Measurements from ENCODE around the gene NT5DC1. TPM values are rescaled to one million over a fixed set of nuclear protein-coding genes. Genes with fewer than 3 reads are reported as not detected.
"Not testable (repeated sequence)": the region's sequence is repeated elsewhere in the genome, so short reads cannot be mapped to it uniquely, and the experiment has no call there.

The NT5DC1 gene
- total RNA-seq, 1 donor from 2014 or later: 44.1 TPM

GRCh38 chr6:116073765-116074440 lies 26.8 kb upstream of the NT5DC1 start:
- H3K4me3 Mint-ChIP-seq (ENCODE audit: low read depth): no peak overlapping the region
- DNase-seq (ENCODE audit: low spot score): no peak
- H3K36me3 Mint-ChIP-seq (ENCODE audit: low read depth): no peaks in the 10 kb centered on the region
- H3K9me3 Mint-ChIP-seq: no peaks in the 10 kb centered on the region
- H3K4me1 Mint-ChIP-seq (ENCODE audit: low read depth): peaks cover 8% of the 10 kb centered on the region
- intact Hi-C loops (cut with micrococcal nuclease): no loop called here
- H3K27me3 Mint-ChIP-seq (ENCODE audit: low read depth): peaks cover 24% of the 10 kb centered on the region
- H3K27ac Mint-ChIP-seq: no peak overlapping the region

GRCh38 chr6:116074732-116075390 lies 25.8 kb upstream of the NT5DC1 start:
- intact Hi-C loops (cut with micrococcal nuclease): no loop called here
- Mint-ChIP-seq H3K36me3 (ENCODE audit: low read depth) (no peaks in the 10 kb centered on the region), H3K27ac (no peak overlapping the region), H3K27me3 (ENCODE audit: low read depth) (peaks cover 27% of the 10 kb centered on the region), H3K4me1 (ENCODE audit: low read depth) (peaks cover 8% of the 10 kb centered on the region), H3K9me3 (no peaks in the 10 kb centered on the region), H3K4me3 (ENCODE audit: low read depth) (no peak overlapping the region)
- no peak for DNase-seq (ENCODE audit: low spot score)

GRCh38 chr6:116078522-116078921 lies 22.1 kb upstream of the NT5DC1 start:
- intact Hi-C loops (cut with micrococcal nuclease): no loop called here
- H3K4me3 Mint-ChIP-seq (ENCODE audit: low read depth): no peak overlapping the region
- peaks cover 43% of the 10 kb centered on the region for H3K27me3 Mint-ChIP-seq (ENCODE audit: low read depth)
- no peak overlapping the region for H3K27ac Mint-ChIP-seq
- H3K9me3 Mint-ChIP-seq: no peaks in the 10 kb centered on the region
- peaks cover 5% of the 10 kb centered on the region for H3K4me1 Mint-ChIP-seq (ENCODE audit: low read depth)
- no peak for DNase-seq (ENCODE audit: low spot score)
- H3K36me3 Mint-ChIP-seq (ENCODE audit: low read depth): no peaks in the 10 kb centered on the region

GRCh38 chr6:116078945-116079344 lies 21.7 kb upstream of the NT5DC1 start:
- H3K9me3 Mint-ChIP-seq: no peaks in the 10 kb centered on the region
- intact Hi-C loops (cut with micrococcal nuclease): no loop called here

GRCh38 chr6:116083052-116083451 lies 17.6 kb upstream of the NT5DC1 start:
- H3K4me3 Mint-ChIP-seq (ENCODE audit: low read depth): no peak overlapping the region
- no peaks in the 10 kb centered on the region for H3K9me3 Mint-ChIP-seq
- DNase-seq (ENCODE audit: low spot score): no peak
- H3K27ac Mint-ChIP-seq: no peak overlapping the region
- H3K36me3 Mint-ChIP-seq (ENCODE audit: low read depth): no peaks in the 10 kb centered on the region
- peaks cover 17% of the 10 kb centered on the region for H3K4me1 Mint-ChIP-seq (ENCODE audit: low read depth)
- peaks cover 32% of the 10 kb centered on the region for H3K27me3 Mint-ChIP-seq (ENCODE audit: low read depth)
- intact Hi-C loops (cut with micrococcal nuclease): no loop called here

More at GRCh38 chr6:116078945-116079344, 21.7 kb upstream of the NT5DC1 start:
- H3K36me3 Mint-ChIP-seq (ENCODE audit: low read depth): no peaks in the 10 kb centered on the region
- H3K27me3 Mint-ChIP-seq (ENCODE audit: low read depth): peaks cover 43% of the 10 kb centered on the region
- peaks cover 3% of the 10 kb centered on the region for H3K4me1 Mint-ChIP-seq (ENCODE audit: low read depth)
- no peak for DNase-seq (ENCODE audit: low spot score)
- no peak overlapping the region for H3K27ac Mint-ChIP-seq
- H3K4me3 Mint-ChIP-seq (ENCODE audit: low read depth): no peak overlapping the region

GRCh38 chr6:116084284-116084683 lies 16.4 kb upstream of the NT5DC1 start:
- DNase-seq (ENCODE audit: low spot score): no peak
- peaks cover 22% of the 10 kb centered on the region for H3K27me3 Mint-ChIP-seq (ENCODE audit: low read depth)
- H3K4me3 Mint-ChIP-seq (ENCODE audit: low read depth): no peak overlapping the region
- no peaks in the 10 kb centered on the region for H3K9me3 Mint-ChIP-seq
- peaks cover 24% of the 10 kb centered on the region for H3K4me1 Mint-ChIP-seq (ENCODE audit: low read depth)
- intact Hi-C loops (cut with micrococcal nuclease): no loop called here
- H3K27ac Mint-ChIP-seq: no peak overlapping the region
- no peaks in the 10 kb centered on the region for H3K36me3 Mint-ChIP-seq (ENCODE audit: low read depth)

- intact Hi-C loops (cut with micrococcal nuclease): no loop called here
- Mint-ChIP-seq H3K36me3 (ENCODE audit: low read depth) (no peaks in the 10 kb centered on the region), H3K4me1 (ENCODE audit: low read depth) (peaks cover 45% of the 10 kb centered on the region)
Observed at GRCh38 chr6:116087437-116088027, 13.1 kb upstream of the NT5DC1 start.

GRCh38 chr6:116088946-116089345 lies 11.7 kb upstream of the NT5DC1 start:
- no peaks in the 10 kb centered on the region for H3K36me3 Mint-ChIP-seq (ENCODE audit: low read depth)
- no peaks in the 10 kb centered on the region for H3K9me3 Mint-ChIP-seq
- peaks cover 45% of the 10 kb centered on the region for H3K4me1 Mint-ChIP-seq (ENCODE audit: low read depth)
- H3K27me3 Mint-ChIP-seq (ENCODE audit: low read depth): peaks cover 6% of the 10 kb centered on the region
- intact Hi-C loops (cut with micrococcal nuclease): no loop called here
- H3K4me3 Mint-ChIP-seq (ENCODE audit: low read depth): no peak overlapping the region
- no peak overlapping the region for H3K27ac Mint-ChIP-seq
- DNase-seq (ENCODE audit: low spot score): no peak

More at GRCh38 chr6:116087437-116088027, 13.1 kb upstream of the NT5DC1 start:
- peaks cover 13% of the 10 kb centered on the region for H3K27me3 Mint-ChIP-seq (ENCODE audit: low read depth)
- no peak for DNase-seq (ENCODE audit: low spot score)
- no peaks in the 10 kb centered on the region for H3K9me3 Mint-ChIP-seq
- no peak overlapping the region for H3K4me3 Mint-ChIP-seq (ENCODE audit: low read depth)
- H3K27ac Mint-ChIP-seq: no peak overlapping the region

- H3K27me3 Mint-ChIP-seq (ENCODE audit: low read depth): peaks cover 2% of the 10 kb centered on the region
- H3K36me3 Mint-ChIP-seq (ENCODE audit: low read depth): peaks cover 4% of the 10 kb centered on the region
- H3K9me3 Mint-ChIP-seq: peaks cover 10% of the 10 kb centered on the region
- H3K27ac Mint-ChIP-seq: peak overlapping the region; percentile 74
- intact Hi-C loops (cut with micrococcal nuclease): loop anchor here (1.0 to 2.0 kb wide), 2 partner anchors 11 to 61 kb away; no protein-coding TSS in a partner anchor
- peaks cover 44% of the 10 kb centered on the region for H3K4me1 Mint-ChIP-seq (ENCODE audit: low read depth)
- peak; percentile 26 for DNase-seq (ENCODE audit: low spot score)
- no peak overlapping the region for H3K4me3 Mint-ChIP-seq (ENCODE audit: low read depth)
Observed at GRCh38 chr6:116090251-116090650, 10.4 kb upstream of the NT5DC1 start.

GRCh38 chr6:116094041-116094440 lies 6.6 kb upstream of the NT5DC1 start:
- no peak for DNase-seq (ENCODE audit: low spot score)
- intact Hi-C loops (cut with micrococcal nuclease): no loop called here
- Mint-ChIP-seq H3K4me3 (ENCODE audit: low read depth) (no peak overlapping the region), H3K4me1 (ENCODE audit: low read depth) (peaks cover 28% of the 10 kb centered on the region), H3K27me3 (ENCODE audit: low read depth) (no peaks in the 10 kb centered on the region), H3K27ac (no peak overlapping the region), H3K9me3 (peaks cover 26% of the 10 kb centered on the region), H3K36me3 (ENCODE audit: low read depth) (peaks cover 17% of the 10 kb centered on the region)

- H3K4me3 Mint-ChIP-seq (ENCODE audit: low read depth); intact Hi-C loops (cut with micrococcal nuclease); H3K27me3 Mint-ChIP-seq (ENCODE audit: low read depth); DNase-seq (ENCODE audit: low spot score); H3K27ac Mint-ChIP-seq: not testable (repeated sequence)
- Mint-ChIP-seq H3K4me1 (ENCODE audit: low read depth) (peaks cover 20% of the 10 kb centered on the region), H3K36me3 (ENCODE audit: low read depth) (peaks cover 17% of the 10 kb centered on the region), H3K9me3 (peaks cover 26% of the 10 kb centered on the region)
Observed at GRCh38 chr6:116096048-116096759, 4.4 kb upstream of the NT5DC1 start.

- H3K27me3 Mint-ChIP-seq (ENCODE audit: low read depth): no peaks in the 10 kb centered on the region
- H3K4me3 Mint-ChIP-seq (ENCODE audit: low read depth): no peak overlapping the region
- intact Hi-C loops (cut with micrococcal nuclease): loop anchor here (1.0 kb wide), 1 partner anchor 86 kb away; no protein-coding TSS in a partner anchor
- peaks cover 20% of the 10 kb centered on the region for H3K36me3 Mint-ChIP-seq (ENCODE audit: low read depth)
- no peak overlapping the region for H3K27ac Mint-ChIP-seq
- peaks cover 26% of the 10 kb centered on the region for H3K9me3 Mint-ChIP-seq
- no peak for DNase-seq (ENCODE audit: low spot score)
- peaks cover 27% of the 10 kb centered on the region for H3K4me1 Mint-ChIP-seq (ENCODE audit: low read depth)
Observed at GRCh38 chr6:116096979-116097816, 3.5 kb upstream of the NT5DC1 start.
